Inferior parietal cortex (tissue), 1 donor: Measurements from ENCODE around the gene ANKRD17.
"Not testable (repeated sequence)": the region's sequence is repeated elsewhere in the genome, so short reads cannot be mapped to it uniquely, and the experiment has no call there.

Source experiments
- DNase-seq: peaks from one replicate; pipeline ENCODE4 v3.0.0-alpha.2; 2016; ENCODE audit errors: extremely low spot score

Gene ANKRD17

DNA sequence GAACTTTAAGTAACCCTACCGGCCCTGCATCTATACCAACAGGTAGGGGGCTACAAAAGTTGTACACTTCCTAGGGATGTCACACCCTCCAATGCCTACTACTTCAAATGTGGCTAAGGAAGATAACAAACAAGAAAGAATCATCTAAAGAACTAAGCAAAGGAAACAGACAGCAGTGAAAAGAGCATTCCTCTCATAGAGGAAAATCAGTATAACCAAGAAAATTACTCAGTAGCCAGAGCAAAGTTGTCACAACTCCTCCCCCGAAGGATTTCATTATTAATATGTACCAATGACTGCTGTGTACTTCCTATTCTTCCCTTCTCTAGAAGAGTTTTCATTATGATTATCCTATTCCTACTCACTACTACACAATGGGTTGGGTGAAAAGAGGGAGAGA is 12.6 kb downstream of the ANKRD17 start:
- no peak for DNase-seq

- no peak for DNase-seq
These were observed 13.5 kb downstream of the ANKRD17 start for GRCh38 chr4:73244945-73245601.

GRCh38 chr4:73237044-73237443 is 21.6 kb downstream of the ANKRD17 start:
- no peak for DNase-seq

- no peak for DNase-seq
These were observed 22.4 kb downstream of the ANKRD17 start for GRCh38 chr4:73236151-73236550.

GRCh38 chr4:73234712-73235111 is 23.9 kb downstream of the ANKRD17 start:
- no peak for DNase-seq

- DNase-seq = no peak
These were observed 26.8 kb downstream of the ANKRD17 start for GRCh38 chr4:73231518-73232487.

GRCh38 chr4:73230865-73231517 is 27.6 kb downstream of the ANKRD17 start:
- DNase-seq = no peak

- DNase-seq = not testable (repeated sequence)
These were observed 29.8 kb downstream of the ANKRD17 start for GRCh38 chr4:73228800-73229199.

- DNase-seq = no peak
These were observed 33.7 kb downstream of the ANKRD17 start for GRCh38 chr4:73224886-73225285.

DNA sequence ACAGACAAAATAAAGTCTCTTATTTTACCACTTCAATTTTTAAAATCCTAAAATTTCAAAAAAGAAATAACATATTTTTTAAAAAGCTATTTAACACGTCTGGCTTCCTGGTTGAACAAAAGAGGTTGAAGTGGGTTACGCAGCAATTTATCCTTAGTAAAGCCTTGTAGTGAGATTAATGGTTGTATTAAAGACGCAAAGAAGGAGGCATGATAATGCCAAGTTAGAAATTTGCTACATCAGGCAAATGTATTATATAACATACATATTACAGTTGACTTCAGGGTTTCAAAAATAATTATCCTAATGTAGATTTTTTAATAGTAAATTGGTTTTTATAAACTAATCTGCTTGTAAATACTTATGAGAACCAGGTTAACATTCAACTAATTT is 35.3 kb downstream of the ANKRD17 start:
- DNase-seq = no peak

DNA sequence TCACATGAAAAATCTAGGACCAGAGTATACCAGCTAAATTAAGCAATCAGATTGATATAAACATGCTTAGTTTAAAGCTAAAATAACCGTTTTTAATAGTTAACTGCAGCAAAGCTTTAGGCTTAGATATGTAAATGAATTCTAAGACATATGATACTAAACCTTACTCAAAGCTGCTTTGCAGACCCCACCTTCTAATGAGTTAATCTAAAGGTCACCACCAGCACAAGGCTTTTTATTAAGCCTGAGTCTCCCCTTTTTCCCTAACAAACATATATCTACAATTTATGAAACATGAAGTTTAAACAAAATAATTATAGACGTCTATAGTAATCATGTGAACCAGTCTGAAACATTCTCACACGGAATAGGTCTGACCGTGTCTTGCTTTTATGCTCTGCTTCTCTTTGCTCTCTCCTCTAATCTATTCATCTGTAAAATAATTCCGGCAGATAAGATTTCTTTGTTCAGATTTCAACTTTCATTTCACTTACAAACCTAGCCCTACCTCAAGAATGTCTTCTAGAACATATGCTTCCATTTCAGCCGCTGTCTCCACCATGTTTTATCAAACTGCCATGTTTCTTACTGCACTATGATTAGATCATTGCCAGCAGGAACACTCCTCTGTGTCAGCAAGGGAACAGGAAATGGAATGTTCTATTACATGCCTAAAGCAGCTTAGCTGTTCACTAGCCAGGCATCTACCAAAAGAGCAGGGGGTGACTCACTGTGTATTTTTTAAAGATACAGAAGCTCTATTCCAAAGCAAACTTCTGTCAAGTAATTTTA is 35.9 kb downstream of the ANKRD17 start:
- DNase-seq = peak; percentile 92

DNA sequence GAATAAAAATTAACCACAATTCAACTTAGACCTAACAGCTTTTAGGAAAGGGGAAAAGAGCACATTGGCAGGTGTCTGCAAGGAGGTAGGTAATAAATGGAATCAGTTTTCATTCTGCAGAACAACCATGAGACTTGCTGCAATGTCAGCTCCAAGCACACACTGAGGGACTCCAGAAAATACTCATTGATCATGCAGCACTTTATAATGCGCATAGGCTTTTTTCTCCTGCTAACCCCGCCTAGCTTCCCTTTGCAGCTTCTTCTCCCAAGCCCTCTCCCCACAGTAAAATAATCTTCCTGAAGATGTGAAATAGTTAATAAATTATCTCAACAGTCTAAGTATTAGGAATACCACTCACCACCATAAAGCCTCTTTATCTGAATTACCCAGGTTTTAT is 36.9 kb downstream of the ANKRD17 start:
- DNase-seq = no peak

GRCh38 chr4:73220815-73221214 is 37.8 kb downstream of the ANKRD17 start:
- no peak for DNase-seq

DNA sequence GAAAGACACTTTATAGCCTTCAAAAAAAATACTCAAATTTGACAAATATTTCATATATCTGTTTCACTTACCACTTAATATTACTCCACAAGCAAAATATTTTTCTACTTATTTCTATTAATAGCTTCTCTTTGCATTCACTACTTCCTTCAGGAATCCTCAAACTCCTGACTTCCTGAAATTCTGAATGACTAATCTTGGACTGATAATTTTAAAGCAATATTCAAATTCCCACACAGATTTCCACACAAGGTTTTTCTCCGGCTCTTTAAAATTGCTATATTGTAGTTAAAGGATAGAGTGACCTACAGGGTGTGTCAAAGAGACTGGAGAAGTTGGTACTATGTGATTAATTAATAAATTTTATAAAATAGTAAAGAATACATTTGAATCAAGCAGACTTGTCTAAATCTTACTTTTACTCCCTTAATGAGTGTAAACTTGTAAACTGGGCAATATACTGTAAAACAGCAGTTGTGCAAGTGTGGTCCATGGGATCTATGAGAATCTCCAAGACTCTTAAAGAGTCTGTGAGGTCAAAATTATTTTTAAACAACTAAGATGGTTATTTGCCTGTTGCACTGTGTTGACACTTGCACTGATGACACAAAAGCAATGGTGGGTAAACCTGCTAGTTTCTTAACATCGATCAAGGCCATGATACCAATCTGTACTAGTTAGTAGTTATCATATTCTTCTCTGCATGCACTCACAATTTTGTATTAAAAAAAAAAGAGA is 44.5 kb downstream of the ANKRD17 start:
- DNase-seq = no peak

DNA sequence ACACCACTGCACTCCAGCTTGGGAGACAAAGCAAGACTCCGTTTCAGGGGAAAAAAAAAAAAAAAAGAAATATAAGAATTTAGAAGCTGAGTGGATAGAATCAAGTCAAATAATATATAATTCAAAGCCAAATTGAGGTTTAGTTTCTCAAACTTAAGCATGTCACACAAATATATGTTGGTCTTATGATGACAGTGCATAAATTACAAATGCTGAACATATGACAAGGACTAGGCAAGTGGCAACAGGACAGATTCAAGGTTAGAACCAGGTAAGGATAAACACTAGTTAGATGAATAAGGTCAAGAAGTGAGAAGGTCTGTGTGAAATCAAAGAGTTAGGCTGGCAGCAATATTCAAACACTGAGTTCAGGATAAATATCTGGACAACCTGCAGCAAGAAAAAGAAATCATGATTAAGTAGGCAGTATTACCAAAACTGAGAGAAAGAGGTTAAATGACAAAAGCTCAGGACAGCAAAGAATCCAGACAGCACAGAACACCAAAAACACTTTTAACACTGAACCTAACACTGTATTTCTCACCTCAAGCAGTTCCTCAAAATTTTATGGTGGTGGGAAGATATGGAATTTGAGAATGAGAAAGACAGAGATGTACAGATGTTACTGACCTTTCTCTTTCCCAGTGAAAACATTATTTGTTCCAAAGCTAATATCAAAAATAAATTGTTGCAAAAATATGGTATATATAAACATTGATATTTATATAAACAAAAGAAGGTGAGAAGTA is 45.4 kb downstream of the ANKRD17 start:
- no peak for DNase-seq

DNA sequence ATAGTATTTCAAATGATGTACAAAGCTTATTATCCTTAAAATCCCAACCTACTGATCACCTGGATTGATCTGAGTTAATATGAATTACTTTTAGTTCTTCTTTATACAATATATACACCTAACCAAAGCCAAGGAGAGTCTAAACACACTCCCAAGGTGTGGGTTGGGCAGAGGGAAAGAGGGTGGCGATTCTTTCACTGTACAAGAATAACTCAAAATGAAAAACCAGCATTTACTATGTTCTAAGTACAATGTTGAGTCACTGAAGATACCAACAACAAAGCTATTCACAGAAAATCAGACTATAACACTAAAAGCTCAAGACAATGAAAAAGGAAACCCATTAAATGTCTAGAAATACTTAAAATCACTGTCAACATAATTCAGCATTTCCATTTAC is 46.6 kb downstream of the ANKRD17 start:
- no peak for DNase-seq

DNA sequence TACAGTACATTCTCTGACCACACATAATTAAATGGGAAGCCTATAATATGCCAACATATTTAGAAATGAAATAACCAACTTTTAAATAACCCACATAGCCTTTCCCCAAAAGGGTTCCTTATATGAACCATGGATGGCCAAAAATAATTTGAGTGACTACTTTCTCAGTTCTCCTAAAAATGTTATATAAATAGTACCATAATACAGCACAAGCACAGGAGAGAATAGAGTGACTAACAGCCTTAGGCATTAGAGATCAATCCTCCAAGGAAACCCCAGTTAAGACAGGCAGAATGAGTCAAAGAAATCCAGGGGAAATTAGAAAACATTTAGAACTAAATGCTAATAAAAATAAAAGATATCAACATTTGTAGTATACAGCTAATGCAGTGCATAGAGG is 50.2 kb downstream of the ANKRD17 start:
- DNase-seq = no peak

GRCh38 chr4:73206236-73206635 is 52.4 kb downstream of the ANKRD17 start:
- no peak for DNase-seq

GRCh38 chr4:73205482-73205881 is 53.1 kb downstream of the ANKRD17 start:
- no peak for DNase-seq

- DNase-seq = not testable (repeated sequence)
These were observed 54.6 kb downstream of the ANKRD17 start for GRCh38 chr4:73203976-73204375.
